Upper lobe of left lung (tissue), 4 donors: ENCODE results near the gene CYP2W1.

Experiments used
- EP300 ChIP-seq, 4 donors: sonication (generic); formaldehyde crosslinking; IDR thresholded peaks; one replicate each; pipeline ENCODE4 v1.5.1; 2017; ENCODE audit warnings: antibody characterized with exemption in 4 of 4, control low read depth in 2 of 4
- POLR2A ChIP-seq, 4 donors: fragments of 450-650 bp; IDR thresholded peaks; one replicate each; pipeline ENCODE4 v1.5.1; 2016 to 2017; ENCODE audit warnings: antibody characterized with exemption in 4 of 4, mild to moderate bottlenecking in 2 of 4
- TF ChIP-seq, protein P1 (sequence below), 6 experiments: fragments of 450-650 bp in 4 of 6; fragments of 200-600 bp in 2 of 6; sonication (generic) in 2 of 6; IDR thresholded peaks; one replicate each; pipeline ENCODE4 v1.5.1; 2016 to 2019; ENCODE audit warnings: antibody characterized with exemption in 6 of 6

DNA sequence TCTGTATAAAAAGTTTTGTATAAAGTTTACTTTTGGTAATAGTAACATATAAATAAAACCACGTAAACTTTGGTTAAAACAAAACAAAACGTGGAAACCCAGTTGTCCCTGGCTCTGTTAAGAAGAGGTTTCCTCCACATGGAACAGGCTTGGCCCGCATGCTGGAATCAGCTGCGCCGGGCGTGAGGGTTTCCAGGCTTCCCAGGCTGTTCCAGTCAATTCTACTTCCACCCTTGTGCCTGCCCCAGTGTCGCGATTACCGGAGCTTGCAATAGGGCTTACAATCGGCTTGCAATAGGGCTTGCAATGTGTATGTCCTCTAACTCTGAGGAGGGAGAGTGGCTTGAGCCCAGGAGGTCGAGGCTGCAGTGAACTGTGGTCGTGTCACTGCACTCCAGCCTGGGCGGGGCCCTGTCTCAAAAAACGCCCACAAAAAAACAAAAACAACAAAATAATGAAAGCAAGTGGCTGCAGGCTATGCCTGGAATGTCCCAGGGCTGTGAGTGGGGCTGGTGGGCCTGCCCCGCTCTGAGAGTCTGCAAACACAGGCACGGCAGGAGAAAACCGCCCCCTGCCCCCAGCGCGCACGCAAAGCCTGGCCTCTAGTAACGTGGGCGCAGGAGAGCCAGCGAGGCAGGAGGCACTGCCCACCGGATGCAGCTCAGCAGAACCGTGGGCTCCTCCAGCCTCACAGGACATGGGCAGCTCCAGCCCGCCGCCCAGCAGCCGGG, 16.3 kb downstream of the CYP2W1 start:
- TF ChIP-seq, protein P1, sequence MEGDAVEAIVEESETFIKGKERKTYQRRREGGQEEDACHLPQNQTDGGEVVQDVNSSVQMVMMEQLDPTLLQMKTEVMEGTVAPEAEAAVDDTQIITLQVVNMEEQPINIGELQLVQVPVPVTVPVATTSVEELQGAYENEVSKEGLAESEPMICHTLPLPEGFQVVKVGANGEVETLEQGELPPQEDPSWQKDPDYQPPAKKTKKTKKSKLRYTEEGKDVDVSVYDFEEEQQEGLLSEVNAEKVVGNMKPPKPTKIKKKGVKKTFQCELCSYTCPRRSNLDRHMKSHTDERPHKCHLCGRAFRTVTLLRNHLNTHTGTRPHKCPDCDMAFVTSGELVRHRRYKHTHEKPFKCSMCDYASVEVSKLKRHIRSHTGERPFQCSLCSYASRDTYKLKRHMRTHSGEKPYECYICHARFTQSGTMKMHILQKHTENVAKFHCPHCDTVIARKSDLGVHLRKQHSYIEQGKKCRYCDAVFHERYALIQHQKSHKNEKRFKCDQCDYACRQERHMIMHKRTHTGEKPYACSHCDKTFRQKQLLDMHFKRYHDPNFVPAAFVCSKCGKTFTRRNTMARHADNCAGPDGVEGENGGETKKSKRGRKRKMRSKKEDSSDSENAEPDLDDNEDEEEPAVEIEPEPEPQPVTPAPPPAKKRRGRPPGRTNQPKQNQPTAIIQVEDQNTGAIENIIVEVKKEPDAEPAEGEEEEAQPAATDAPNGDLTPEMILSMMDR (IDR thresholded peaks at IDR 0.05), result no peak
- TF ChIP-seq POLR2A (IDR thresholded peaks at IDR 0.05), result no peak
- TF ChIP-seq EP300 (IDR thresholded peaks at IDR 0.05), result no peak
